GM12873 (cell line): Measurements from ENCODE around the gene MAP3K19.
A peak's percentile ranks its signal among the peaks of the same experiment; 100 is the strongest.

Source experiments
- CTCF ChIP-seq: IDR thresholded peaks from 2 replicates; pipeline ENCODE4 v1.5.1; 2012; ENCODE audit warnings: low read depth, mild to moderate bottlenecking, moderate library complexity, low read length, control low read depth; ENCODE audit not compliant: insufficient read depth; ENCODE audit errors: missing control alignments

MAP3K19 gene

DNA sequence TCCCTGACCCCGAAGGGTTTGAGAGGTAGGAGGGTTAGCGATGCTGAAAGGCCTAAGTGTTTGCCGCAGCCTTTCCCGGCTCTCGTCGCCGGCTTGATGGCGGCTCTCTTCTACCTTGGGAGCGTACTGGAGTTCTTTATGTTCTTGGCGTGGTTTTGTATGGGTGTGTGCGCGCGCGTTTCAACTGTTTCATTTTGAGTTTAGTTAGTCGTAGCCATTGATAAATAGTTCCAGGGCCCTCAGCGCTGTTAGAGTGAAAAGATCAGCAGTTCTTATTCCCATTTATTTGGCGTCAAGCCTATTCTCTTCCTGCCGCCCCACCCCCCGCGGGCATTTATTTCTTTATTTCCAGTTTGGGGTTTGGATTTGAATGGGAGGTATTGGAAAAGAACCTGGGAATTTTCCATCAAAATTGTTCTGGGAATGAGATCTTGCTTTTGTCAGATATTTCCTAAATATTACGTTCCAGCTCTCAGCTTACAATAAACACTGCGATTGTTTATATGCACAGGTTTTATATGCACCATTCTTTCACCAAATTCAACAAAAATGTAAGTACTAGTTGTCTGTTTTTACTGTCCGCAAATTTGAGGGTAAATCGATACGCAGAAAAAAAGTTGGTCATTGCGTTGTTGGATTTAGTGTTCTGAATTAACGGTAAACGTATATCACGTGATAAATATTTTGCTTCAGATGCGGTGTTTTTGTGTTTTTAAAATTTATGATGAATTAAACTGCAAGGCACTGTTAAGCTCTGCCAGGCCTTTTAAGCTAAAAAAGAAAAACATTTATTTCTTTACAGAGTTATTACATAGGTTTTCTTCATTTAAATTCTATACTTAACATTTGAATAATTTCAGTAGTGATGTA is 127.7 kb downstream of the MAP3K19 start:
- no peak for TF ChIP-seq CTCF

DNA sequence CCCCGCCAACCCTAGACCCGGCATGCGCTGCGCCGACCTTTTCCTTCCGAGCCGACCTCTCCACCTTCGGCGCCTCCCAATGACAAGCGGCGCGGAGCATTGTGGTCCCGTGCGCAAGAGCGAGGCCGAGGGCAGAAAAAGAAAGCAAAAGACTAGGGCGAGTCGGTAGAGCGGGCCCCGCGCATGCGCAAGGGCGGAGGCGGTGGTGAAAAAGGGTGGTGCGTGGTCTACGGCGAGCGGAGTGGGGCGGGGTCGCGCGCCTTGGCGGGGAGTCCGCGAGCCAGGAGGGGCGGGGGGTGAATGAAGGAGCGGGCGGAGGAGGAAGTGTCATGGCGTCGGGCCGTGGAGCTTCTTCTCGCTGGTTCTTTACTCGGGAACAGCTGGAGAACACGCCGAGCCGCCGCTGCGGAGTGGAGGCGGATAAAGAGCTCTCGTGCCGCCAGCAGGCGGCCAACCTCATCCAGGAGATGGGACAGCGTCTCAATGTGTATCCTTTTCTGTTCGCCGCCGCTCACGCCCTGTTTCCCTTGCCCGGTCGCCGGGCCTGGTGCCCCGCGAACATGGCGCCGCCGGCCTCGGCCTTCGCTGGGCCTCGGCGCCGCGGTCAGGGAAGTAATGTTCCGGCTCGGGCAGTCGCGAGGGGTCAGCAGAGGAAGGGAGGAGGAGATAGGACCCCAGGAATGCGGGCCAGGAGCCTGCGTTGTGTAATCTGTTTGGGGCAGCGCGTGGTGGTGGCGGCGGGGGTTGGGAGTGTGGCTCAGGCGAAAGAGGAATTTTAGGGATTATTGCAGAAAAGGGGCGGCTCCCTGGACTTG is 128.5 kb downstream of the MAP3K19 start, which contains the start of gene CCNT2:
Gene CCNT2, plus strand, starts transcription at position 297 of the 815 bp plus-strand sequence. Its CDS starts 33 bp downstream, at position 330.
- TF ChIP-seq CTCF, result no peak

- TF ChIP-seq CTCF, result peak; percentile 28
Observed at GRCh38 chr2:134917888-134918525, 129.2 kb downstream of the MAP3K19 start.

GRCh38 chr2:134917360-134917865 is 129.8 kb downstream of the MAP3K19 start:
- TF ChIP-seq CTCF, result no peak
